ENCODE measurements around the gene HCN2. TPM values are rescaled to one million over a fixed set of nuclear protein-coding genes. Genes with fewer than 3 reads are reported as not detected.

The HCN2 gene
- total and polyA plus RNA-seq, 2 of the 13 experiments (the other 11 are each of a cell fraction or from before 2014, with no cell fraction given) = 0.01 TPM; not detected in 1

DNA sequence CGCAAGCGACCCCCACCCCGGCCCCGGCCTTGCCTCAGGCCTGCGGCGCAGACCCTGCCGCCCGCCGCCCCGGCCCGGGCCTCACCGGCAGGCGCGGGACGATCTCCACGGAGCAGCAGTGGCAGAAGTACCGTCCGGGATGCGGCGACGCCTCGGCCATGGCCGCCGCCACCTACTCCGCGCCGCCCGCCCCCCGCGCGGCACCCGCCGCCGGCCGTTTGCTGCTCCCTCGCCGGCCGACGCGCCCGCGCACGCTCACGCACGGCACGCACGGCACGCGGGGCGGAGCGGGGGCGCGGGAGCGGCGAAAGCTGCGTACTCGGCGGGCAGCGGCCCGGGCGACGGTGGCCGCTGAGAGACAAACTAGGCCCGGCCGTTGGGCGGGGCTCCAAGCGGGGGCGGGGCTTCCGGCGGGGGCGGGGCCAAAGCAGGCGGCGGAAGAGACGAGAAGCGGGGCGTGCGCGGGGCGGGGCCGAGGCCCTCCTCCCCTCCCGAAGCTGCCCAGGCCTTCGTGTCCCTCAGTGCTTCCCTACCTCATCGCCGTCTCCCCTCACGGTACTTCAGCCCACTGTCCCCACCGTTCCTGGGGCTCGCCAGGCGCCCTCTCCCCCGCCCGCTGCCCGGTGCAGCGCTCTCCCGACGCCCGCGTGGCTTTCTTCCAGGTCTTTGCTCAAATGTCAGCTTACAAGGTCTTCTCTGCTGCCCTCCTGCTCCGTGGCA is 73.4 kb downstream of the HCN2 start, which contains the start of gene RNF126 (continued):
- peak; percentile 83 for TF ChIP-seq MAZ (IDR thresholded peaks at IDR 0.05; ENCODE audit: borderline replicate concordance, low read depth, low read length)
- TF ChIP-seq MAZ (CRISPR knock-in tag; IDR thresholded peaks at IDR 0.05; ENCODE audit: low read depth) = peak; percentile 71
- TF ChIP-seq ZNF761 (CRISPR knock-in tag; conservative IDR thresholded peaks at IDR 0.05) = no peak
- TF ChIP-seq TBX2 (CRISPR knock-in tag; IDR thresholded peaks at IDR 0.05; ENCODE audit: borderline replicate concordance) = peak; percentile 60; the same call in 1 of the 2 replicates
- TF ChIP-seq BHLHE40 (IDR thresholded peaks at IDR 0.05; ENCODE audit: low read length) = peak; percentile 75
- TF ChIP-seq ZNF556 (CRISPR knock-in tag; IDR thresholded peaks at IDR 0.05; ENCODE audit: borderline replicate concordance) = peak; percentile 56; the same call in 1 of the 2 replicates
- TF ChIP-seq DR1 (CRISPR knock-in tag; IDR thresholded peaks at IDR 0.05) = 0 out of 2 replicates have a peak, but pooled peaks have one; percentile 52
- TF ChIP-seq MZF1 (CRISPR knock-in tag; IDR thresholded peaks at IDR 0.05; ENCODE audit: borderline replicate concordance) = no peak
- TF ChIP-seq, protein P1, sequence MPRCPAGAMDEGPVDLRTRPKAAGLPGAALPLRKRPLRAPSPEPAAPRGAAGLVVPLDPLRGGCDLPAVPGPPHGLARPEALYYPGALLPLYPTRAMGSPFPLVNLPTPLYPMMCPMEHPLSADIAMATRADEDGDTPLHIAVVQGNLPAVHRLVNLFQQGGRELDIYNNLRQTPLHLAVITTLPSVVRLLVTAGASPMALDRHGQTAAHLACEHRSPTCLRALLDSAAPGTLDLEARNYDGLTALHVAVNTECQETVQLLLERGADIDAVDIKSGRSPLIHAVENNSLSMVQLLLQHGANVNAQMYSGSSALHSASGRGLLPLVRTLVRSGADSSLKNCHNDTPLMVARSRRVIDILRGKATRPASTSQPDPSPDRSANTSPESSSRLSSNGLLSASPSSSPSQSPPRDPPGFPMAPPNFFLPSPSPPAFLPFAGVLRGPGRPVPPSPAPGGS (CRISPR knock-in tag; IDR thresholded peaks at IDR 0.05) = 0 out of 2 replicates have a peak, but pooled peaks have one; percentile 40
- no peak for TF ChIP-seq HNF4G (IDR thresholded peaks at IDR 0.05; ENCODE audit: borderline replicate concordance, low read depth, low read length)
- TF ChIP-seq HNF4G (CRISPR knock-in tag; IDR thresholded peaks at IDR 0.05; ENCODE audit: borderline replicate concordance, low read depth) = peak; percentile 59; the same call in 1 of the 2 replicates
- peak; percentile 47; the same call in 1 of the 2 replicates for TF ChIP-seq SALL2 (CRISPR knock-in tag; IDR thresholded peaks at IDR 0.05)
- TF ChIP-seq TEAD3 (CRISPR knock-in tag; optimal IDR thresholded peaks at IDR 0.05; ENCODE audit: borderline replicate concordance) = peak; percentile 48
- TF ChIP-seq KDM2A (CRISPR knock-in tag; IDR thresholded peaks at IDR 0.05; ENCODE audit: borderline replicate concordance, low read depth) = peak; percentile 65; the same call in 1 of the 2 replicates
- TF ChIP-seq ZNF614 (CRISPR knock-in tag; IDR thresholded peaks at IDR 0.05; ENCODE audit: borderline replicate concordance) = peak; percentile 68; the same call in 1 of the 2 replicates
- peak; percentile 41; the same call in 1 of the 2 replicates for TF ChIP-seq MYC (CRISPR knock-in tag; IDR thresholded peaks at IDR 0.05; ENCODE audit: borderline replicate concordance)
- TF ChIP-seq, protein P2, sequence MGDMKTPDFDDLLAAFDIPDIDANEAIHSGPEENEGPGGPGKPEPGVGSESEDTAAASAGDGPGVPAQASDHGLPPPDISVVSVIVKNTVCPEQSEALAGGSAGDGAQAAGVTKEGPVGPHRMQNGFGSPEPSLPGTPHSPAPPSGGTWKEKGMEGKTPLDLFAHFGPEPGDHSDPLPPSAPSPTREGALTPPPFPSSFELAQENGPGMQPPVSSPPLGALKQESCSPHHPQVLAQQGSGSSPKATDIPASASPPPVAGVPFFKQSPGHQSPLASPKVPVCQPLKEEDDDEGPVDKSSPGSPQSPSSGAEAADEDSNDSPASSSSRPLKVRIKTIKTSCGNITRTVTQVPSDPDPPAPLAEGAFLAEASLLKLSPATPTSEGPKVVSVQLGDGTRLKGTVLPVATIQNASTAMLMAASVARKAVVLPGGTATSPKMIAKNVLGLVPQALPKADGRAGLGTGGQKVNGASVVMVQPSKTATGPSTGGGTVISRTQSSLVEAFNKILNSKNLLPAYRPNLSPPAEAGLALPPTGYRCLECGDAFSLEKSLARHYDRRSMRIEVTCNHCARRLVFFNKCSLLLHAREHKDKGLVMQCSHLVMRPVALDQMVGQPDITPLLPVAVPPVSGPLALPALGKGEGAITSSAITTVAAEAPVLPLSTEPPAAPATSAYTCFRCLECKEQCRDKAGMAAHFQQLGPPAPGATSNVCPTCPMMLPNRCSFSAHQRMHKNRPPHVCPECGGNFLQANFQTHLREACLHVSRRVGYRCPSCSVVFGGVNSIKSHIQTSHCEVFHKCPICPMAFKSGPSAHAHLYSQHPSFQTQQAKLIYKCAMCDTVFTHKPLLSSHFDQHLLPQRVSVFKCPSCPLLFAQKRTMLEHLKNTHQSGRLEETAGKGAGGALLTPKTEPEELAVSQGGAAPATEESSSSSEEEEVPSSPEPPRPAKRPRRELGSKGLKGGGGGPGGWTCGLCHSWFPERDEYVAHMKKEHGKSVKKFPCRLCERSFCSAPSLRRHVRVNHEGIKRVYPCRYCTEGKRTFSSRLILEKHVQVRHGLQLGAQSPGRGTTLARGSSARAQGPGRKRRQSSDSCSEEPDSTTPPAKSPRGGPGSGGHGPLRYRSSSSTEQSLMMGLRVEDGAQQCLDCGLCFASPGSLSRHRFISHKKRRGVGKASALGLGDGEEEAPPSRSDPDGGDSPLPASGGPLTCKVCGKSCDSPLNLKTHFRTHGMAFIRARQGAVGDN (CRISPR knock-in tag; IDR thresholded peaks at IDR 0.05) = peak; percentile 80
- TF ChIP-seq ZFY (CRISPR knock-in tag; IDR thresholded peaks at IDR 0.05) = peak; percentile 61
- 0 out of 2 replicates have a peak, but pooled peaks have one; percentile 10 for TF ChIP-seq ZSCAN20 (CRISPR knock-in tag; IDR thresholded peaks at IDR 0.05; ENCODE audit: borderline replicate concordance)

Measured in HepG2 (cell line).